Dedifferentiated amniotic fluid mesenchymal stem cell (primary cell): Measurements from ENCODE around the gene EIF4G3.
"Not testable (repeated sequence)": the region's sequence is repeated elsewhere in the genome, so short reads cannot be mapped to it uniquely, and the experiment has no call there.

ENCODE experiments used
- DNase-seq: peaks from one replicate; pipeline ENCODE4 v3.0.0-alpha.2; 2016; ENCODE audit errors: extremely low spot score

The EIF4G3 gene

DNA sequence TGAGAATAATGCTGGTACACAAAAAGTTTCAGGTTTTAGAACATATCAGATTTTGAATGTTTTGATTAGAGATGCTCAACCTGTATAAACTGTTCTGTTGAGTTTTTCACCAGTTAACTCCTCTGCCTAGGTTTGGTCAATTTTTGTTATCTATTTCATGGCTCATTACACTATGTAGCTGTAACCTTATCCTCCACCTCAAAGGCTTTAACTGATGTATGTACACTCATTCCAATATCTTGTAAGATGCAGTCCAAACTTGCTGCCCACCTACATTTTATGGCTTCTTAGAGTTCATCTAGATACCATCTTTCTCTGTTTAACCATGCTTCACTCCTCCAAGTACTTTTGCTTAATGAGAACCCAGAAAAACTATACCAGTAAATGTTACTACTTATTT is 107.8 kb downstream of the EIF4G3 start:
- no peak for DNase-seq

DNA sequence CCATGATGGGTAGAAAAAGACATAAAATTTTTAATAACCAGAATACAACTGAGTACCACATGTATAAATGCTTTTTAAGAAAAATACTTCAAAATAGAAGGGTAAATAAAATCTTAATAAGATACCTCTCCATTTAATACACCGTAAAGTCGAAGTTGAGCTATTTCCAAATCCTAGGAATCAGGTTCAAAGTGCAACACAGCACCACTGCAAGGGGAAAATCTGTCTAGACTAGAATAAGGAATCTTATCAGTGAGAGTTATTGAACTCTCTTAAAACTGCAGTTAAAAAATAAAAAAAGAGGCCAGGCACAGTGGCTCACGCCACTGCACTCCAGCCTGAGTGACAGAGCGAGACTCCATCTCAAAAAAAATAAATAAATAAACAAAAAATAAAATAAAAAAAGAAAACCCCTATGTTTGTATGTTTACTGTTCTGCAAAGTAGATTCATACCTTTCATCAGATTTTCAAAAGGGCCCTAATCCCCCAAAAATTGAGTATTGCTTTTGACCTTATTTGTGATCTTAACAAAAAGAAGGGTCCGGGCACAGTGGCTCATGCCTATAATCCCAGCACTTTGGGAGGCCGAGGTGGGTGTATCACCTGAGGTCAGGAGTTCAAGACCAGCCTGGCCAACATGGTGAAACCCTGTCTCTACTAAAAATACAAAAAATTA is 109.0 kb downstream of the EIF4G3 start:
- no peak for DNase-seq

DNA sequence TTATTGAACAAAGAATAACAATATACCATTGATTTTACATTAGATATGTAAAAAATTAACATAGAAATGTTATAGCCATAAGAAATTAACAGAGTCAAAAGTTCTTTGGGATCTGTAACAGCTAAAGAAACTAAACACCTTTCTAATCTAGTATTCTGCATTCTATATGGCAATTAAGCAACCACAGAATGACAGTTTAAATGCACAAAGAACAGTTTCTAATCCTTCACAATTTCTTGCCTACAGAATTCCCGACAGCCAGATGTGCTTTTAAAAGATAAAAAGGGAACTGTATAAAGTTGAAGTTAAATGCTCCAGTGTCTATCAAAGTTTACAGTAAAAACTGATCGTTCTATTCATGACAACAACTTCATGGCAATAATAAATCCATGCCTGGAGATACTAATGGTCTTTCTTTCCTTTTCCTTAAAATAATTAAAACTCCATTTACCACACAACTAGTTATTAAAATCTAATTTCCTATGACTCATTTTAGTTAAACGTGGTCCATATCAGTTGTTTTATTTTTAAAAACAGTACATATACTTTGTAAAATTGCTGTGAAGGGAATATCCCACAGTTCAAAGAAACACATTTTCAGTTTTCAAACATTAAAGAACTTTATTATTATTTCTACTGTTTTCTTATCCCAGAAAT is 110.2 kb downstream of the EIF4G3 start:
- no peak for DNase-seq

DNA sequence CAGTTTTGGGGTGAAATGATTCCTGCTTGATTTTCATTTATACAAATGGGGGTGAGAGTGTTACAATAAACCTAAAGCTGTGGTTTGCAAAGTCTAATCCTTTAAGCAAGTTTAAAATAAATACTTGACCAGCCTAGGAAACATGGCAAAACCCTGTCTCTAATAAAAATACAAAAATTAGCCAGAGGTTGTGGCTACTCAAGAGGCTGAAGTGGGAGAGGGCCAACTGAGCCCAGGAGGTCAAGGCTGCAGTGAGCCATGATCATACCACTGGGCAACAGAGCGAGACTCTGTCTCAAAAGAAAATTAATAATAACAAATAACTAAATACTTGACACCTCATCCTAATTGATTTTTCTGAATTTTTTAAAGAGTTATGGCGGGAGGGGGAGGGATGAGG is 110.8 kb downstream of the EIF4G3 start:
- DNase-seq: no peak

DNA sequence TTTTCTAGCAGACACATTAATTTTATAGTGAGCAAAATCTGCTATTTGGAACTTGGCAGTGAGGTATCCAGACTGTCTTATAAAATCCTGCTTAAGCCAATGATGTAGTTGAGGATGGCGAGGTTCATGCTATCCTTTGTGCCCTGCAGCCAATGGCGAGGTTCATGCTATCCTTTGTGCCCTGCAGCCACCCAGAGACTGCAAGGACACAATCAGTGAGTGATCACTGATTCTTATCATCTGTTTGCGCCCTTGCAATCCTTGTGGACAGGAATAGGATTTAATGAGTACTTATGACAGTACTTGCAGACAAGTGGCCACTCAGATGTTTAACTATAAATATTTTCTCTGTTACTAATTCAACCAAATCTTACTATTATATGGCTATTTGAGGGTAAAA is 112.6 kb downstream of the EIF4G3 start:
- no peak for DNase-seq

DNA sequence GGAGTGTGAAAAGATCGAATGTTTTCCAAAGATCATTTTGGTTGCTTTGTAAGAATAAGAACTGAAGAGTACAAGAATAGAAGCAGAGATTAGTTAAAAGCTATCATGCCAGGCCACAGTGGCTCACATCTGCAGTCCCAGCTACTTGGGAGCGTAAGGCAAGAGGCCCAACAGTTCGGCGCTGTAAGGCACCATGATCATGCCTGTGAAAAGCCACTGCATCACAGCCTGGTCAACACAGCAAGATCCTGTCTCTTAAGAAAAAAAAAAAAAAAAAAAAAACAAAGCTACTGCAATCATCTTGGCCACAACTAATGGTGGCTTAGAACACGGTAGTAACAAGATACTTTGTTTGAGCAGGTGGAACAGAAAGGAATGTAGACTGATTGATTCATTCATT is 116.2 kb downstream of the EIF4G3 start:
- no peak for DNase-seq

DNA sequence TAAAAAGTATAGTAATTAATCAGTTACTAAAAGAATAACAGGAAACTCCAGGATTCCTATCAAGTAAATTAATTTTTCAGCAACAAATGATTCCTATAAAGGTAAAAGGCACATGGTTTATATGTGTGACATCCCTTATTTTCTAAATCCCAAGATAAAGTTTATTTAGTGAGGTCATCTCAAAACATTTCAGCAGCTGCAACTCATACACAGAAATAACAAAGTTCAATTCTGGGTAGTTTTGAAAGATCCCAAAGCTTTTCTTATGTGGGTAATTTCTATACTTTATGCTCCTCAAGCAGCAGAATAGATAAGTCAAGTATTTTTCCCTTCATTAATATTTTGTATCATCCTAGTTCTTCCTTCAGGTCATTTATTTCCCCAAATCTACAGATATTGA is 117.7 kb downstream of the EIF4G3 start:
- DNase-seq: no peak

DNA sequence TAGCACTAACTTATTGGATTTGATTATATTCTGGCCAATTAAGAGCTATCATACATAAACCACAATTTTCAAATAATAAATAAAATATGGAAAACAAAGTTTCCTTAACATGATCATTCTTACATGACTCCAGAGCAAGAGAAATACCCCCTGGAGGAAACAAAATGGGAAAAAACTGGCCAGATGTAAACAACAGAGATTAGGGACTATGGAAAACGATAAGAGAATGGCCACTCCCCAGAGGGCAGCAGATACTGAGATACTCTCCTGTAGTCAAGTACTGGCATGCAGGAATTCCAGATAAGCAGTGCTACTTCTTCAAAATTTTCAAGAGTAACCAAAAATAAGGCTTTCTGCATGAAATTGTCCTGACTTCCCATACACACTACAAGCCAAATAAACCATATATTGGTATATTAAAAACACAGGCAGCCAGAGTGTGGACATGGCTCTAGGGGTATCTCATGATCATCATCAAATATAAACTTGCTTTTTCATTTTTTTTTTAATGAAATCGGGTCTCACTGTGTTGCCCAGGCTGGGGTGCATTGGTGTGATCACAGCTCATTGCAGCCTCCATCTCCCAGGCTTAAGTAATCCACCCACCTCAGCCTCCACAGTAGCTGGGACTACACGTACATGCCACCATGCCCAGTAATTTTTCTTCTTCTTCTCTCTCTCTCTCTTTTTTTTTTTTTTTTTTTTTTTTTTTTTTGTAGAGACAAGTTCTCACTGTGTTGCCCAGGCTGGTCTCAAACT is 118.5 kb downstream of the EIF4G3 start:
- no peak for DNase-seq

DNA sequence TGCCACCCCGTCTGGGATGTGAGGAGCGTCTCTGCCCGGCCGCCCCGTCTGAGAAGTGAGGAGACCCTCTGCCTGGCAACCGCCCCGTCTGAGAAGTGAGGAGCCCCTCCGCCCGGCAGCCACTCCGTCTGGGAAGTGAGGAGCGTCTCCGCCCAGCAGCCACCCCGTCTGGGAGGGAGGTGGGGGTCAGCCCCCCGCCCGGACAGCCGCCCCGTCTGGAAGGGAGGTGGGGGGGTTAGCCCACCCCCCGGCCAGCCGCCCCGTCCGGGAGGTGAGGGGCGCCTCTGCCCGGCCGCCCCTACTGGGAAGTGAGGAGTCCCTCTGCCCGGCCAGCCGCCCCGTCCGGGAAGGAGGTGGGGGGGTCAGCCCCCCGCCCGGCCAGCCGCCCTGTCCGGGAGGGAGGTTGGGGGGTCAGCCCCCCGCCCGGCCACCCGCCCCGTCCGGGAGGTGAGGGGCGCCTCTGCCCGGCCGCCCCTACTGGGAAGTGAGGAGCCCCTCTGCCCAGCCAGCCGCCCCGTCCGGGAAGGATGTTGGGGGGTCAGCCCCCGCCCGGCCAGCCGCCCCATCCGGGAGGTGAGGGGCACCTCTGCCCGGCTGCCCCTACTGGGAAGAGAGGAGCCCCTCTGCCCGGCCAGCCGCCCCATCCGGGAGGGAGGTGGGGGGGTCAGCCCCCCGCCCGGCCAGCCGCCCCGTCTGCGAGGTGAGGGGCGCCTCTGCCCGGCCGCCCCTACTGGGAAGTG is 123.3 kb downstream of the EIF4G3 start:
- not testable (repeated sequence) for DNase-seq

DNA sequence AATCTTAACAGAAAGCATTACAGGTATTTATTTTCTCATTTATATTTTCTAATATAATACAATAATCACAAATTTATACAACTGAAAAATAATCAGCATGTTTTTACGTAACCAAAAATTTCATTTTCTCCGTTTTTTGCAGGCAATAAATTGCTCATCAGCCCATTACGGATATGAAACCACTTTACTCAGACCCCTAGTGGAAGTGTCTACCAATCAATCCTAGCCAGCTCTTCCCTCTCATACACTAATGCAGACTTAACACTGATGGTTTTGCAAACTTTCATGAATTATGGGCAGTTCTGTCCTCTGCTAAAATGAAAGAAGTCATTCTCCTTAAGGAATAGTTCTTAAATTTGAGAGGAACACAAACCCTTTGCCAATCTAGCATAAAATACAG is 124.7 kb downstream of the EIF4G3 start:
- DNase-seq: no peak

DNA sequence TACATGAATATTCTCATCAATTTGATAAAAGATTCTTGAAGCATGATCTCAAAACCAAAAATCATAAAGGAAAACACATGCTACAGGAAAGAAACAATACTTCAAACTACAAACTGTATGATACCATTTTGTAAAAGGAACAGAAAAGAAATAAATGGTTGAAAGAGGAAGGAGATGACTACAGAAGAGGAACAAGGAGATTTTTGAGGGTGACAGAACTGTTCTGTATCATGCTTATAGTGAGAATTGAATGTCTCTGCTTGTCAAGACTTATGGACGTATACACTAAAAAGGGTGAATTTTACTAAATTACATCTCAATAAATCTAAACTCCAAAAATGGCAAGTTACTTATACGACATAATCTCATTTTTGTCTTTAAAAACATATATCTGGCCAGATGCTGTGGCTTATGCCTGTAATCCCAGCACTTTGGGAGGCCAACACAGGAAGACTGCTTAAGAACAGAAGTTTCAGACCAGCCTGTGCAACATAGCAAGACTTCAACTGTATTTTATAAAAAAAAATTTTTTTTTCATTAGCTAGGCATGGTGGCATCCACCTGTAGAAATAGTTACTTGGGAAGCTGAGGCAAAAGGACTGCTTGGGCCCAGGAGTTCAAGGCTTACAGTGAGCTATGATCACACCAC is 125.4 kb downstream of the EIF4G3 start:
- no peak for DNase-seq

DNA sequence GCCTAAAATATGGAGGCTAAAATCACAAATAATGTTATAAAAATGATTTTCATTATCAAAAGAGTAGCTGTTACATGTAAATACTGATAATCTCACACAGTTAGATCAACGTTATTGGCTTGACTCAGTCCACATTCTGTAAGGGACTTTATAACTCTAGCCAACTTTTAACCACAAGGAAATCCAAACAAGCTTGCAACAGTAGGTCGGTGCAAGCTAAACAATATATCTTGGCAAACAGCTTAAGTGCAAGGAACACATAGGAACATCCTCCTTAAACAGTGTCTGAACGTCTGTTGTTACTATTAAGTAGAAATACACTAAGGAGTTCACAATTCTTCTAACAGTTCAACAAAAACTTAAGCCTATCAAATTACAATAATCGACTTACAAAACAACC is 126.7 kb downstream of the EIF4G3 start:
- DNase-seq: no peak

DNA sequence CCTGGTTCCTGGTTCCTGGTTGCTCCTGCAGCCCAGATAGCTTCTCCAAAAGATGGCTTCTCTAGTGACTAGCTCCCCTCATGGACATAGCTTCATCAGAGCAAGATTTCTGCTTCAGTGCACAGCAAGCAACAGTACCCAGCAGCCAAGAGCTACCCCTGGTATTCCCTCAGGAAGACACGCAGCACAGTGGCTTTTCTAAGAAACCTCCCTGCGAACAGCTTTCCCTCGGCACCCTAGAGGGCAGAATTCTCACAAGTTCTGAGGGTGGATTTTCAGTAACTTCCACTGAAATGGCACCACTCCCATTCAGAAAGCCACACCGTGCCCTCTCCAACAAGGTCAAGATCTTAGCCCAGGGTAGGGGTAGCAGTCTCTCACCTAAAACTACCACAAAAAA is 128.2 kb downstream of the EIF4G3 start:
- DNase-seq: no peak

DNA sequence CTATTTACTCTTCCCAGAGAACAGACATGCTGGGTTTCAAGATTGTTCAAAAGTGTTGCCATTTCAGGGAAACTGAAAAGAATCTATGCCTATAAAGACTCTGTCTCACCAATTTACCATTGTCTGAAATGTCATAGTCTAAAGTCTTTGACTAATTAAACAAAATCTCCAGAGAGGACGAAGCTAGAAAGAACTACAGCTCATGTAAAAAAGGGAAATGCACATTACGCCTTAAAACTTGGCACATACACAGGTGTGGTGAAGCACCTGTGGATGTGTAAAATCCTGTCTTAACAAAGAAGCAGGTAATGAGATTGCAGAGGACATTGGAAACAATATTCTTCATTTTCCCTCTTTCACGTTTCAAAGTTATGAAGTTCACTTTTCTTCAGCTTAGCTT is 130.6 kb downstream of the EIF4G3 start:
- DNase-seq: no peak

DNA sequence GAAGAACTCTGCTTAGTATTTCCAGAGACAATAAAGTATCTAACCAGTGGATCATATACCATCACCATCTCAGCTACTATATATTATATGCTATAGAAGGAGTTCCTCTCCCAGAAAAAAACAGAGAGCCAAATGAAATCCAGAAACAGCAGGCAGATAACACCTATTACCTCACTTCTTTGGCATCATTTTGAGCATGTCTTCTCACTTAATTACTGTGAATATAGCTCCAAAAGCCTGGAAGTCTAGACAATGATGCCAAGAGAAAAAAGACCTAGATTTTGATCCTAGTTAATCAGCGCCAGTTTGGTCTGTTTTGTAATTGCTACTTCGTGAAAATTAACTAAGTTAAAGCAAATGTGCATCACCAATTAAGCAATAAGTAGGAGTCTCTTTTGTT is 131.3 kb downstream of the EIF4G3 start:
- DNase-seq: no peak

DNA sequence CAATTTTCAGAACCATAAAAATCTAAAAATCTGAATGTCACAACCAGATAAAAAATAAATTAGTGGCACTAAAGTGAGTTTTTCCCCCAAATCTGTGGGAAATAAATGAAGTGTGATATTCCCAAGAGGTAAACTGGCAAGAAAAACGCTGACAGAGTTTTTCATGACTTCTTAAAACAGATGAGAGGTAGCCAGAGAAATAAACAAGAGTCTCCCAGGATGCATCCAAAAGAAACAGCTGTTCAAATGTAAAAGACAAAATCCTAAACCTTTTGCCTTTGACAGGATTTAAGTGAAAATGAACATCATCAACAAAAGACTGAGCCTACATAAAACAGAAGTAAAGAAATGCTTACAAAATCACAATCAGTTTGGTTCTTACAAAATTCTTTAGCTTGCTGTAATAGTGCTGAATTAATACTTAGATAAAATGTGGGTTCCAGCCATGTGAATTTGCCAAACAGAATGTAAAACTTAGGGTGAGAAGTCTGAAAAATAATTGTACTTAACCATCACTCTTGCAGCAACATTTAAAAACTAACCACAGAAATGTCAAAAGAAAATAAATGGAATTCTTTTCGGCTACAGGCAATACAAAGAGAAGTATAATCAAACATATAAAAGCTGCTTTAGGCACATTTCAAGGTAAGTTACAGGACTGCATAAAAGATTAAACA is 133.6 kb downstream of the EIF4G3 start:
- DNase-seq: peak; percentile 27

DNA sequence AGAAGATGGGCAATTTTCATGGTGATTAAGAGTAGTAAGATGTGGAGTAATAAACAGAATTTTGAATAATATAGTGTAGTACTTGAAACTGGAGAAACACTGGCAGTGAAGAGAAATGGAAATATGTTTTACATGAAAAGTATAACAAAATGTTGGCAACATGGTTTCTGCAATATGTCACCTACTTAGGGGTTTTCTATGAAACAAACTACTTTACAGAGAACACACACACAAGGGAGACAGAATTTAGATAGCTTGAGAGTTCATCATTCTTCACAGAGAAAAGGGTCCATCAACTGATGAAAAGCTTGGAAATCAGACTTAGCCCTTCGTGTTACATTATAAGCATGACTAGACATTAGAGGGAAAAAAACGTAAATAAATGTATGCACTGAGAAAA is 135.2 kb downstream of the EIF4G3 start:
- DNase-seq: no peak

DNA sequence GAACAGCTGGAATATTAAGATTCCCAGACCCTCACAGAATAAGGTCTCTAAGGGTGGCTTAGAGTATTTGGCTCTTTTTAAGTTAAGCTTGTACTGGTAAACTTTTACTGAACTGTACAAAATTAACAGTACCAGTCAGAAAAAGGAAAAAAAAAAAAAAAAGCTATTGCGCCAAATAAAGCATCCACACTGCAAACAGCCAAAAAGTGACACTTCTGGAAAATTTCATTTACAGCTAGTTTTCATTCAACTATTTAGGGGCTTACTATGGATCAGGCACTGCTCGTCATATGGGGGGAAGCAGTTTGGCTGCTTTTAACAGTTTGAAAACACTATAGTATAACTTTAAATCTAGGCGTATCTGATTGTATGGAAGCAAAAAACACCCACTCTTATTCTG is 139.6 kb downstream of the EIF4G3 start:
- no peak for DNase-seq

DNA sequence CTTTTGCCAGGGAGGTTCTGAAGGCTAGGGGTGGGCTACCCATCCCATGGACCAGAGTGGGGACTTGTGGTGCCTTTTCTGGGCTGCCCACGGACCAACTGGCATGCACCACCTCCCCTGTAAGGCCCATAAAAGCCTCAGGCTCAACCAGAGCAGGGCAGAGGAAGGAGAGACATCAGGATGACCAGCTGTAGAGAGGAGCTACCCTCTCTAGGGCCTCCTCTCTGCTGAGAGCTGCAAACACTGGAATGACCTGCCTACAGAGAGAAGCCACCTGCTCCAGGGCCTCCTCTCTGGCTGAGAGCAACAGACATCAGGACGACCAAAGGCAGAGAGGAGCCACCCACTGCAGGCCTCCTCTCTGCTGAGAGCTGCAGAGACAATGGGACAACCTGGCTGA is 140.9 kb downstream of the EIF4G3 start:
- DNase-seq: no peak

DNA sequence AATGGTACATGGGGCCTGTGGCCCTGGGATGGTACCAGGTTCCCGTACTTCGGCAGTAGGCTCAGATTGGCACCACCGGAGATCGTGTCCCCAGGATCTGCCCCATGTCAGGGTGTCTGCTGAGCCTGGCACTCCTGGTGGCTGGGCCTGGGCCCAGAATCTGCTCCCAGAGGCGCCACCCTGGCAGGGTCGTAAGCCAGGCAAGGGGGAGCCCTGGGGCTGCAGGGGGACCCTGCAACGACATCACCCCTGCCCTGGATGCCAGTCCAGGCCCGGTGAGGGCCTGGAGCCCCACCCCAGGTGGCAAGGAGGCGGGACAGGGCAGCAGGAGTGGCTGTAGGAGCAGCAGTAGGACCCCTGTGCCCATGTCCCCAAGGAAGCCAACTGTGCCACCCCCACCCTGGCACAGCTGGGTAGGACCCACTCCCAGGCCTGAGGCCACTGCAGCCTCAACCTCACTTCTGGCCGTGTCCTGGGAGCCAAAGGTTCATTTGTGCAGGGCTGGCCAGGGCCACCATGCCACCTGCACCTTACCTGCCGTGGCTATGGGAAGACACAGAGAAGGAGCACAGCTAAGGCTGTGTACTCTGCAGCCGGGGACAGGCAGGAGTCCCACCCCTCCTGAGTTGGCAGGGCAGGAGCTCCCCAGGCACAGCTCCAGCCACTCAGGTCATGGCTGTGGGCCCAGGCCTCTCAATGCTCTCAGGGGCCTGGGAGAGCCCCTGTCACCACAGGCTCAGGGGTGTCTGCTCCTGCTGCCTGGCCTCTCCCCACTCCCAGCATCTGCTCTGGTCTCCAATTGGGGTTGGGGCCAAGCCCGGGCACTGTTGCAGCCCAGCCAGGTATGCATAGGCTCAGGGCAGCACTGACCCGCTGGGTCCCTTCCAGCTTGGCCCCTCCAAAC is 141.7 kb downstream of the EIF4G3 start:
- no peak for DNase-seq
